GM12874 (cell line): ENCODE measurements around the gene MPZL2.

ENCODE experiments used
- TF ChIP-seq, protein P1 (sequence below): IDR thresholded peaks from 2 replicates; pipeline ENCODE4 v1.5.1; 2011; ENCODE audit warnings: low read depth, mild to moderate bottlenecking, control low read depth, low read length, moderate library complexity; ENCODE audit not compliant: insufficient read depth

Gene MPZL2

GRCh38 chr11:118224511-118225188 lies 39.4 kb downstream of the MPZL2 start, which contains the start of gene JAML:
JAML (minus strand) TSS chr11:118225011; CDS start chr11:118214866, 10,145 bp downstream.
- TF ChIP-seq, protein P1, sequence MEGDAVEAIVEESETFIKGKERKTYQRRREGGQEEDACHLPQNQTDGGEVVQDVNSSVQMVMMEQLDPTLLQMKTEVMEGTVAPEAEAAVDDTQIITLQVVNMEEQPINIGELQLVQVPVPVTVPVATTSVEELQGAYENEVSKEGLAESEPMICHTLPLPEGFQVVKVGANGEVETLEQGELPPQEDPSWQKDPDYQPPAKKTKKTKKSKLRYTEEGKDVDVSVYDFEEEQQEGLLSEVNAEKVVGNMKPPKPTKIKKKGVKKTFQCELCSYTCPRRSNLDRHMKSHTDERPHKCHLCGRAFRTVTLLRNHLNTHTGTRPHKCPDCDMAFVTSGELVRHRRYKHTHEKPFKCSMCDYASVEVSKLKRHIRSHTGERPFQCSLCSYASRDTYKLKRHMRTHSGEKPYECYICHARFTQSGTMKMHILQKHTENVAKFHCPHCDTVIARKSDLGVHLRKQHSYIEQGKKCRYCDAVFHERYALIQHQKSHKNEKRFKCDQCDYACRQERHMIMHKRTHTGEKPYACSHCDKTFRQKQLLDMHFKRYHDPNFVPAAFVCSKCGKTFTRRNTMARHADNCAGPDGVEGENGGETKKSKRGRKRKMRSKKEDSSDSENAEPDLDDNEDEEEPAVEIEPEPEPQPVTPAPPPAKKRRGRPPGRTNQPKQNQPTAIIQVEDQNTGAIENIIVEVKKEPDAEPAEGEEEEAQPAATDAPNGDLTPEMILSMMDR: no peak

DNA sequence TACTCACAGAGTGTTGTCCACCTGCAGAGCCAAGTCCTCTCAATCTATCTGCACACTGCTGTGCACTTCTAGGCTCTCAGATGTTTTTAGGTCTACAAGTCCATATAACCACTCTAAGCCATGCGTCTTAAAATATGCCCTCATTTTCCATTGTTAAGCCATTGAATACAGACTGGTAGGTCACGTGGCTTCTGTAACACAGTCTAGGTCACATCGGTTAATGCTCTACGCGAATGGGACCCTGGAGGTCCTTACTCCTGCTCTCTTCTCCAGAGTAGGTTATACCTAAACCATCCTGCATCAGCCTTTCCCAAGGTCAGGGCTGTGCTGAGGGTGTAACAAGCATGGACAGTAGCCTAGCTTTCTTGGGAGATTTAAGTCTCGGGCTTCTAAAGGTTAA lies 40.1 kb downstream of the MPZL2 start:
- TF ChIP-seq, protein P1: no peak

GRCh38 chr11:118223570-118223969 lies 40.5 kb downstream of the MPZL2 start:
- TF ChIP-seq, protein P1: no peak

DNA sequence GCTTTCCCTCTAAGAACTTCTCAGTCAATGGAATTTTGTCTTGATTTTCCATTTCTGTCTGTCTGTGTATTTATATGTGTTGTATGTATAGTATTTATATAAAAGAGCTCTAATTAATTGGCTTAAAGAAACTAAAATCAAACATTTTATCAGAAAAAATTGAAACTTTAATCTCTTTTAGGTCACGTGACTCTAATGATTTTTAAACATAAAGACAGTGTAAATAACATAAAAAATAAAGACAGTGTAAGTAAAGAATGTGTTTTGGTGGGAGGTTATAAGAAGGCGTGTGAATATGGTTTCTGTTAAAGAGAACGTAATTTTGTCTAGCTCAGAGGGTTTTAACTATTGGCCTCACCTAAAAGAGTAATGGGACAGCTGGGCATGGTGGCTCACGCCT lies 41.7 kb downstream of the MPZL2 start:
- TF ChIP-seq, protein P1: no peak

- TF ChIP-seq, protein P1: no peak
Observed at GRCh38 chr11:118221419-118221818, 42.7 kb downstream of the MPZL2 start.

DNA sequence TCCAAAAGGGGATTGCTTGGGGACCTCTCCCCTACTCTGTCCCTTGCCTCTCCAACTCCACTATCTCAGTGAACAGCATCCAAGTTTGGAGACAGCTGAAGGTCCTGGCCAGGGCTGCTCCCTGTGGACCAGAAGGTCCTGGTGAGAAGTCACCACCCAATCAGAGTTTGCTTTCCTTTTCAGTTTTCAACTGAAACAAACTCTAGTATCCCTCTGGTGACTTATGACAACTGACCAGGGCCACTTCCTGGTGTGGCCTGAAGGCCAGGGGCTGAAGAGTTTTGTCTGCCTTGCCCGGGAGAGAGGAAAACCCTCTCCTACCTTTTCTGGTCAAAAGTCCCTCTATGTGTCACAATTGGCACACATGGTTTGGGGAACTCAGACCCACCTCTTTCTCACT lies 44.4 kb downstream of the MPZL2 start:
- TF ChIP-seq, protein P1: no peak

GRCh38 chr11:118219244-118219643 lies 44.9 kb downstream of the MPZL2 start:
- TF ChIP-seq, protein P1: no peak
